Keratinocyte (primary cell): ENCODE results near the gene TOX3.

Experiments used
- CTCF ChIP-seq, 3 experiments: IDR thresholded peaks in 1 of 3; conservative IDR thresholded peaks in 1 of 3; optimal IDR thresholded peaks in 1 of 3; 2 replicates in 2 of 3; 3 replicates in 1 of 3; pipeline versions ENCODE3 to v1.5.1; 2011; ENCODE audit warnings: low read length in 3 of 3, mild to moderate bottlenecking in 3 of 3, moderate library complexity in 2 of 3, control low read depth in 1 of 3, inconsistent platforms in 1 of 3; ENCODE audit not compliant: insufficient read depth in 2 of 3; ENCODE audit errors: extremely low read depth in 1 of 3
- EZH2 ChIP-seq: IDR thresholded peaks from one replicate; pipeline ENCODE4 v1.6.1; 2012; ENCODE audit warnings: inconsistent platforms, mild to moderate bottlenecking, low read length, moderate library complexity

- TF ChIP-seq CTCF (optimal IDR thresholded peaks at IDR 0.05 in 1 of 3, IDR thresholded peaks at IDR 0.05 in 1 of 3, conservative IDR thresholded peaks at IDR 0.05 in 1 of 3; ENCODE audit: extremely low read depth in 1 of 3, insufficient read depth in 2 of 3, low read length in 3 of 3): no peak
- no peak for TF ChIP-seq EZH2
These were observed 84.1 kb downstream of the TOX3 start for GRCh38 chr16:52462816-52463215.
